ENCODE results near the gene NUP62. TPM values are rescaled to one million over a fixed set of nuclear protein-coding genes. Genes with fewer than 3 reads are reported as not detected.

Gene NUP62
- total and polyA plus RNA-seq, 2 experiments from 2014 or later = 55.5 to 99.4 TPM

DNA sequence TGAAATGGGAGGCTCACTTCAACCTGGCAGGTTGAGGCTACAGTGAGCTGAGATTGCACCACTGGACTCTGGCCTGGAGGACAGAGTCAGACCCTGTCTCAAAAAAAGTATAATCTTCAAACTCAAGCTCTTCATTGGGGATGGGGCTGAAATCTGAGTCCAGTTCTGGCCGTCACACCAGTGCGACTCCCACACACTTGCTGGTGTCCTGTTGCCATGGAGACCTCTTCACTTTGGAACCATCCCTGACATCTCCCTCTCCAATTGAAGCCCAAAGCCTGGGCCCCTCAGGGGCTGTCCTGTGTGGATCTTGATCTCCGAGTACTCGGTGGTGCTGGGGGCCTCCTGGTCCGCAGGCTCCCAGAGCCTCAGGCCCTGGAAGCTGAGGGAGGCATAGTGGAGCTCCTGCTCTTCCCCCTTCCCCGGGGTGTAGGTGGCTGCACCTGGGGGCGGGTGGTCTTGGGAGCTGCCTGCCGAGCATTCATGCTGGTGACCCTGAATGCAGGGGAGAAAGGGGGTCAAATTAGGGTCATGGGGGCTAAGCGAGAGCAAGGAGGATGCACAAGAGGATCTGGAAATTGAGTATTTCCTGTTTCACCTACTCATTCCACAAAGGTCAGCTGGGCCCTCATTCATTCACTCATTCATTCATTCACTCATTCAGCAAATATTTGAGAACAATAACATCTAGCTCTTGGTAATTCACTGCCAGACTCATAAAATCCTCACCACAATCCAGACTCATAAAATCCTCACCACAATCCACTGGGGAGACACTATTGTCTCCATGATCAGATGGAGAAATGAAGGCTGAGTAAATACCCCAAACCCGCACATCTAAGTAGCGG is 20.7 kb upstream of the NUP62 start (continued):
- TF ChIP-seq, protein P1, sequence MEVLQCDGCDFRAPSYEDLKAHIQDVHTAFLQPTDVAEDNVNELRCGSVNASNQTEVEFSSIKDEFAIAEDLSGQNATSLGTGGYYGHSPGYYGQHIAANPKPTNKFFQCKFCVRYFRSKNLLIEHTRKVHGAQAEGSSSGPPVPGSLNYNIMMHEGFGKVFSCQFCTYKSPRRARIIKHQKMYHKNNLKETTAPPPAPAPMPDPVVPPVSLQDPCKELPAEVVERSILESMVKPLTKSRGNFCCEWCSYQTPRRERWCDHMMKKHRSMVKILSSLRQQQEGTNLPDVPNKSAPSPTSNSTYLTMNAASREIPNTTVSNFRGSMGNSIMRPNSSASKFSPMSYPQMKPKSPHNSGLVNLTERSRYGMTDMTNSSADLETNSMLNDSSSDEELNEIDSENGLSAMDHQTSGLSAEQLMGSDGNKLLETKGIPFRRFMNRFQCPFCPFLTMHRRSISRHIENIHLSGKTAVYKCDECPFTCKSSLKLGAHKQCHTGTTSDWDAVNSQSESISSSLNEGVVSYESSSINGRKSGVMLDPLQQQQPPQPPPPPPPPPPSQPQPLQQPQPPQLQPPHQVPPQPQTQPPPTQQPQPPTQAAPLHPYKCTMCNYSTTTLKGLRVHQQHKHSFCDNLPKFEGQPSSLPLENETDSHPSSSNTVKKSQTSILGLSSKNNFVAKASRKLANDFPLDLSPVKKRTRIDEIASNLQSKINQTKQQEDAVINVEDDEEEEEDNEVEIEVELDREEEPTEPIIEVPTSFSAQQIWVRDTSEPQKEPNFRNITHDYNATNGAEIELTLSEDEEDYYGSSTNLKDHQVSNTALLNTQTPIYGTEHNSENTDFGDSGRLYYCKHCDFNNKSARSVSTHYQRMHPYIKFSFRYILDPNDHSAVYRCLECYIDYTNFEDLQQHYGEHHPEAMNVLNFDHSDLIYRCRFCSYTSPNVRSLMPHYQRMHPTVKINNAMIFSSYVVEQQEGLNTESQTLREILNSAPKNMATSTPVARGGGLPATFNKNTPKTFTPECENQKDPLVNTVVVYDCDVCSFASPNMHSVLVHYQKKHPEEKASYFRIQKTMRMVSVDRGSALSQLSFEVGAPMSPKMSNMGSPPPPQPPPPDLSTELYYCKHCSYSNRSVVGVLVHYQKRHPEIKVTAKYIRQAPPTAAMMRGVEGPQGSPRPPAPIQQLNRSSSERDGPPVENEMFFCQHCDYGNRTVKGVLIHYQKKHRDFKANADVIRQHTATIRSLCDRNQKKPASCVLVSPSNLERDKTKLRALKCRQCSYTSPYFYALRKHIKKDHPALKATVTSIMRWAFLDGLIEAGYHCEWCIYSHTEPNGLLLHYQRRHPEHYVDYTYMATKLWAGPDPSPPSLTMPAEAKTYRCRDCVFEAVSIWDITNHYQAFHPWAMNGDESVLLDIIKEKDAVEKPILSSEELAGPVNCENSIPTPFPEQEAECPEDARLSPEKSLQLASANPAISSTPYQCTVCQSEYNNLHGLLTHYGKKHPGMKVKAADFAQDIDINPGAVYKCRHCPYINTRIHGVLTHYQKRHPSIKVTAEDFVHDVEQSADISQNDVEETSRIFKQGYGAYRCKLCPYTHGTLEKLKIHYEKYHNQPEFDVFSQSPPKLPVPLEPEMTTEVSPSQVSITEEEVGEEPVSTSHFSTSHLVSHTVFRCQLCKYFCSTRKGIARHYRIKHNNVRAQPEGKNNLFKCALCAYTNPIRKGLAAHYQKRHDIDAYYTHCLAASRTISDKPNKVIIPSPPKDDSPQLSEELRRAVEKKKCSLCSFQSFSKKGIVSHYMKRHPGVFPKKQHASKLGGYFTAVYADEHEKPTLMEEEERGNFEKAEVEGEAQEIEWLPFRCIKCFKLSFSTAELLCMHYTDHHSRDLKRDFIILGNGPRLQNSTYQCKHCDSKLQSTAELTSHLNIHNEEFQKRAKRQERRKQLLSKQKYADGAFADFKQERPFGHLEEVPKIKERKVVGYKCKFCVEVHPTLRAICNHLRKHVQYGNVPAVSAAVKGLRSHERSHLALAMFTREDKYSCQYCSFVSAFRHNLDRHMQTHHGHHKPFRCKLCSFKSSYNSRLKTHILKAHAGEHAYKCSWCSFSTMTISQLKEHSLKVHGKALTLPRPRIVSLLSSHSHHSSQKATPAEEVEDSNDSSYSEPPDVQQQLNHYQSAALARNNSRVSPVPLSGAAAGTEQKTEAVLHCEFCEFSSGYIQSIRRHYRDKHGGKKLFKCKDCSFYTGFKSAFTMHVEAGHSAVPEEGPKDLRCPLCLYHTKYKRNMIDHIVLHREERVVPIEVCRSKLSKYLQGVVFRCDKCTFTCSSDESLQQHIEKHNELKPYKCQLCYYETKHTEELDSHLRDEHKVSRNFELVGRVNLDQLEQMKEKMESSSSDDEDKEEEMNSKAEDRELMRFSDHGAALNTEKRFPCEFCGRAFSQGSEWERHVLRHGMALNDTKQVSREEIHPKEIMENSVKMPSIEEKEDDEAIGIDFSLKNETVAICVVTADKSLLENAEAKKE (CRISPR knock-in tag; IDR thresholded peaks at IDR 0.05) = no peak

DNA sequence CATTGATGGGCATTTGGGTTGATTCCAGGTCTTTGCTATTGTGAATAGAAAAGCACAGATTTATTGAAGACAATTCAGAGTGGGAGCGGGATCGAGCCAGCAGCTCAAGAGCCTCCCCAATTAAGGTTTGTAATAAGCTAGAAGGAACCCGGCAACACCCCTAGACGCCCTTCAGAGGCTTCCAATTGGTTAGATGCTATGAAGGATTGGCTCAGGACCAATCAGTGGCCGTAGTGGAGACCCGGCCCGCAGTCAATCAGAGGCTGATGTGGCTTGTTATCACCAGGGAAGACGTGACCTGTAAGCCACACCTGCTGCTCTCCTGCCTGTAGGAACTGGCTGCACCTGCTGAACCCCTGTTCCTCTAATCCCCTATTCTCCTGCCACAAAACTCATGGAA is 17.1 kb upstream of the NUP62 start:
- no peak overlapping the region for H2AFZ ChIP-seq
- no peak overlapping the region for H3K4me2 ChIP-seq
- Mint-ChIP-seq H3K4me3 (no peak overlapping the region), H3K36me3 (ENCODE audit: low read depth) (no peaks in the 10 kb centered on the region), H3K27me3 (ENCODE audit: insufficient read depth, low read depth, poor library complexity) (peaks cover 6% of the 10 kb centered on the region), H3K27ac (no peak overlapping the region), H3K4me1 (no peaks in the 10 kb centered on the region), H3K9me3 (peaks cover 9% of the 10 kb centered on the region)
- H3K27me3 ChIP-seq (ENCODE audit: insufficient read depth) = no peaks in the 10 kb centered on the region
- H3K27ac ChIP-seq (ENCODE audit: low read depth) = no peak overlapping the region
- DNase-seq (ENCODE audit: low spot score) (peak; percentile 50), ATAC-seq (peak; percentile 35; the same call in 2 of the 3 replicates)
- H3K36me3 ChIP-seq (ENCODE audit: insufficient read depth) = no peaks in the 10 kb centered on the region
- no peaks in the 10 kb centered on the region for H3K9me2 ChIP-seq (ENCODE audit: insufficient read depth)
- H3K4me3 ChIP-seq = no peak overlapping the region
- no peaks in the 10 kb centered on the region for H3F3A ChIP-seq (replicated peaks; ENCODE audit: low read depth)
- H3K79me2 ChIP-seq (replicated peaks; ENCODE audit: insufficient read depth) = no peaks in the 10 kb centered on the region
- H3K4me1 ChIP-seq (ENCODE audit: insufficient read depth) = no peaks in the 10 kb centered on the region
- H4K20me1 ChIP-seq (replicated peaks; ENCODE audit: insufficient read depth) = no peaks in the 10 kb centered on the region
- TF ChIP-seq JUNB (IDR thresholded peaks at IDR 0.05; ENCODE audit: unreplicated experiment) = no peak
- TF ChIP-seq EZH2 (IDR thresholded peaks at IDR 0.05; ENCODE audit: low read depth, unreplicated experiment) = no peak
- TF ChIP-seq, protein P1 (CRISPR knock-in tag; IDR thresholded peaks at IDR 0.05) = no peak
- TF ChIP-seq, protein P2, sequence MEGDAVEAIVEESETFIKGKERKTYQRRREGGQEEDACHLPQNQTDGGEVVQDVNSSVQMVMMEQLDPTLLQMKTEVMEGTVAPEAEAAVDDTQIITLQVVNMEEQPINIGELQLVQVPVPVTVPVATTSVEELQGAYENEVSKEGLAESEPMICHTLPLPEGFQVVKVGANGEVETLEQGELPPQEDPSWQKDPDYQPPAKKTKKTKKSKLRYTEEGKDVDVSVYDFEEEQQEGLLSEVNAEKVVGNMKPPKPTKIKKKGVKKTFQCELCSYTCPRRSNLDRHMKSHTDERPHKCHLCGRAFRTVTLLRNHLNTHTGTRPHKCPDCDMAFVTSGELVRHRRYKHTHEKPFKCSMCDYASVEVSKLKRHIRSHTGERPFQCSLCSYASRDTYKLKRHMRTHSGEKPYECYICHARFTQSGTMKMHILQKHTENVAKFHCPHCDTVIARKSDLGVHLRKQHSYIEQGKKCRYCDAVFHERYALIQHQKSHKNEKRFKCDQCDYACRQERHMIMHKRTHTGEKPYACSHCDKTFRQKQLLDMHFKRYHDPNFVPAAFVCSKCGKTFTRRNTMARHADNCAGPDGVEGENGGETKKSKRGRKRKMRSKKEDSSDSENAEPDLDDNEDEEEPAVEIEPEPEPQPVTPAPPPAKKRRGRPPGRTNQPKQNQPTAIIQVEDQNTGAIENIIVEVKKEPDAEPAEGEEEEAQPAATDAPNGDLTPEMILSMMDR (conservative IDR thresholded peaks at IDR 0.05; ENCODE audit: low read depth in 2 of 2) = no peak
- TF ChIP-seq NANOG (IDR thresholded peaks at IDR 0.05; ENCODE audit: borderline replicate concordance) = no peak
- TF ChIP-seq POLR2AphosphoS5 (IDR thresholded peaks at IDR 0.05; ENCODE audit: low read depth) = no peak
